CD1c-positive myeloid dendritic cell (primary cell): ENCODE measurements around the gene BTBD7.

Experiments used
- DNase-seq: peaks from one replicate; pipeline ENCODE4 v3.0.0-alpha.2; 2016; ENCODE audit errors: extremely low spot score

The BTBD7 gene

DNA sequence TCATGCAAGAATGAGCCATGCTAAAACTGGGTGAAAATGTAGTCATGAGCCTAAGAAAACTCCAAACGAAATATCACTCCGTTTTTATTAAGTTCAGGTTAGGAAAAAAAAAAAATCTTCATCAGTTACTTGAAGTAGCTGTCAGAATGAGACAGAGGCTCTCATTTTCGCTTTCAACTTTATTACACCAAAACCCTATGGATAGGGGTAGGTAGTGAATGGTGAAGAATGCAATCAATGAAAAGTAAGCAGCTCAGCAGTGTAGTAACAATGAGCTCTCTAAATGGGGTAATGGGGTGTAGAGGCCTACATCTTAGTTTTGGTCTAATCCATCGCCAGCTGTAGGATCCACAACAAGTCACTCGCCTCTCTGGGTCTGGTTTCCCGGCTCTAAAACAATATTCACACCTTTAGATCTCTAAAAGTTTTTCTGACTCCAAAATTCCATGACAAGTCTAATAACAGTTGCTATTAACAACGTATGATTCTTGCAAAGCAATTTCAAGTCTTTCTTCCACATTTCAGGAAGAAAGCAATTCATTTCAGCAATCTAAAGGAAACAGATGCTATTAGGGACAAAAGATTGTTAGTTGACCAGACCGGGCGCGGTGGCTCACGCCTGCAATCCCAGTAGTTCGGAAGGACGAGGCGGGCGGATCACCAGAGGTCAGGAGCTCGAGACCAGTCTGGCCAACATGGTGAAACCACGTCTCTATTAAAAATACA, 1.7 kb downstream of the BTBD7 start:
- peak; percentile 34 for DNase-seq

DNA sequence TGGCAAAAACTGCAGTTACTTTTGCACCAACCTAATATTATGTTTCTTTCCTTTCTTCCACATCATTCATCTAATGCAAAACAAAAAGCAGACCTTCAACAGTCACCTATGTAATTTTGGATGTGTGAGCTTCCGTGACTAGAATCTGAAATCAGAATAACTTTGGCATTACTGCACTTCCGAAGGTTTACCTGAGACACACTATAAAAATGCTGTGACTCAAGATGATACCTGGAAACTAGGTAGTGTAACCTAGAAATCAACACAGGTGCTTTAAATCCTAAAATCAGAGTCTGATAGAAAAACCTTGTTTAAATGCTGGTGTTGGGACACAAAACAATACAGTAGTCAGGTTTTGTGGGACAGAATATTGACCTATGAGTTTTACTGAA, 2.2 kb downstream of the BTBD7 start:
- no peak for DNase-seq

DNA sequence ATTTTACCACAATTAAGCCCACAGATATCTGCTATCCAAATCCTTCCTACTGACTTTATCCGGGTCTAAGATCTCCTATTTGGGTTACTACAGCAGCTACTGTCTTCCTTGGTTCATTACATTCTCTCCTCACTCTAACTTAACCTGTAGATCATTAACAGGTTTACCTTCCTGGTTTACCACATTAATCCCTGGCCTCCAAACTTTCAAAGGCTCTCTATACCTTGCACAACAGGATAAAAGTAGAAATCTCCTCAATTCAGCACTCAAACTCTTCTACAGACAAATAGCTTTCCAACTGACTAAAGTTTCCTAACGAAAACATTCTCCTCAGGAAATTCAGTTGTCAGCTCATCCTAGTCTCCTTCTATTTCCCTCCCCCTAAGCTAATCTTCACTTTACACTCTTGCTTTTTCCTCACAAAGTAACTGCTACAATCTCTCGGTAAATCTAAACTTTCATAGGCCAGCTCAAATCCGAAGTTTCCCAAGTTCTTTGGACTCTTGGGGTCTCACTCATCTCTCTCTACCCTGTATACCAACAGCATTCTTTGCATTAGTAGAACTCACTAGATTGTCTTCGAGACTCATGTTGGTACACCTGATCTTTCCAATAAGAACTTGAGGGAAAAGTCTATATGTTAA, 2.7 kb downstream of the BTBD7 start:
- DNase-seq: no peak

DNA sequence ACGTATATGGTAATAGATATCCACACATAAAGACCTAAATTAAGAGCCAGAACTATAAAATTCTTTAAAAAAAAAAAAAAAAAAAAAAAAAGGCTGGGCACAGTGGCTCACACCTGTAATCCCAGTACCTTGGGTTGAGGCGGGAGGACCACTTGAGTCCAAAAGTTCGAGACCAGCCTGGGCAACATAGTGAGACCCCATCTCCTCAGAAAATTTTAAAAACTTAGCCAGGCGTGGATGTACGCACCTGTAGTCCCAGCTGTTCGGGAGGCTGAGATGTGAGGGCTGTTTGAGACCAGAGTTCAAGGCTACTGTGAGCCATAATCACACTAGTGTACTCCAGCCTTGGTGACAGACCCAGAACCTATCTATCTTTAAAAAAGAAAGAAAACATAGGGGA, 4.3 kb downstream of the BTBD7 start:
- no peak for DNase-seq

DNA sequence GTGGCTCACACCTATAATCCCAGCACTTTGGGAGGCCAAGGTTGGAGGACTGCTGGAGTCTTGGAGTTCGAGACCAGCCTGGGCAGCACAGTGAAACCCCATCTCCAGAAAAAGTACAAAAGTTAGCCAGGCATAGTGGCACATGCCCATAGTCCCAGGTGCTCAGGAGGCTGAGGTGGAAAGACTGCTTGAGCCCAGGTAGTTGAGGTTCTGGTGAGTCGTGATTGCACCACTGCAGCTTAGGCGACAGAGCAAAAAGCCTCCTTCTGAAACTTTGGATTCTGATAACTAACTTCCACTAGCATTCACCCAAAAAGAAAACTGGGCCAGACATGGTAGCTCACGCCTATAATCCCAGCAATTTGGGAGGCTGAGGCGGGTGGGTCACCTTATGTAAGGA, 6.6 kb downstream of the BTBD7 start:
- DNase-seq: no peak

DNA sequence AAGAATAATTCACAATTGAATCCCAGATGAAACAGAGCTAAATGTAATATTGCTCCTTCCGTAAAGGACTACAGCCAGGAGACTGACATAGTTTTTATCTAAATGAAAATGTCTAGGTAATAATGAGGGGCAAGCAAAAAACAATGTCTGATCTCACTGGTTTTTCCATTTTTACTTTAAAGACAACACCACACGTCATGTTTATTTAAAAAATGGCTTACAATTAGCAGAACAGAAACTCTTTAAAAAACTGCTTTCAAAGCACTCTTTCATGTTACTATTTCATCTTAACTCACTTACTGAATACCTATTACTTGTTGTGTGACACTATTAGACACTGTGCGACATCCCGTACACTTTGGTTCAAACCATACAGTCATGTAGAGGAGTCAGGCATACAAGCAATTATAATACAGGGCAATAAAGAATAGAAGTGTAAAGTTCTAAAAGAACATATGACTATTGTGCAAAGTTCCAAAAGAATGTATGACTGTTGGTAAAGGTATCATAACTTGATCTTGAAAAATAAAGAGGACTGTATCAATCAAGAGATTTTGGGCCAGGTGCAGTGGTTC, 9.1 kb downstream of the BTBD7 start:
- peak; percentile 62 for DNase-seq

DNA sequence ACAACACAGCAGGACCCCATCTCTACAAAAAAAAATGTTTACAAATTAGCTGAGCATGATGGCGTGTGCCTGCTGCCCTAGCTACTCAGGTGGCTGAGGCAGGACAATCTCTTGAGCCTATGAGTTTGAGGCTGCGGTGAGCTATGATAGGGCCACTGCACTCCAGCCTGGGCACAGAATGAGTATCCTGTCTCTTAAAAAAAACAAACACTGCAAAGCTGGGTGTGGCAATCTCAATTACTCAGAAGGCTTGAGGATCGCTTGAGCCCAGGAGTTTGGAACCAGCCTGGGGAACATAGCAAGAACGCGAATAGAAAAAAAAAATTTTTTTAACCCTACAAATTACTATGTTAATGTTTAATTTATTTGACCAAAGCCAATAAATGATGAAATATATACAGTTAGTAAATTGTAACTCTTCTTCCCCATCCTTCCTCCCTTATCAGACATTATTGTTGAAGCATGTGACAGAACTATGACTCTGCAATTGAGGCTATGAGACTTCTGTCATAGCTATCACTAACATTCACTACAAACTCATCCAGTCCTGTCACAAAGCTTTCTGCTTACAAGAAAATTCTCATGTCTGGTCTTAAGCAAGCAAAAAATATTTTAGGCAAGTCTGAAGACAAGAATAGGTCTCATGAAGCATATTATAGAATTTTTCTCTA, 9.8 kb downstream of the BTBD7 start:
- DNase-seq: peak; percentile 39

DNA sequence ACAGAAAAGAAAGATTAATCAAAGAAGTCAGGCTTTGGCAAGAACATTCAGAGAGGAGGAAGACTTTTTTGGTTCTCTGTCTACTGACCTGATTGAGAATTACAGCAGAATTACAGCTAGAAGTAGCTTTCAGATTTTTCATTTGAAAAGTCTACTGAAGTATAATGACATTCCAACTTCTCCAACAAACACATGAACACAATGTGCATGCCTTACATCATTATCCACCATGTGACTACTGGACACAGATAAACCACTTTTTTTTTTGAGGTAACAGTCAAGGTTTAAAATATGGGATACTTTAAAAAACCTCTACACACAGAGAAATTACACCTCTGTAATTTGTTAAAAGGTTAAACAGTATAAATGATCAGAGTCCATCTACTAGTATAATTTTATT, 12.3 kb downstream of the BTBD7 start:
- no peak for DNase-seq

DNA sequence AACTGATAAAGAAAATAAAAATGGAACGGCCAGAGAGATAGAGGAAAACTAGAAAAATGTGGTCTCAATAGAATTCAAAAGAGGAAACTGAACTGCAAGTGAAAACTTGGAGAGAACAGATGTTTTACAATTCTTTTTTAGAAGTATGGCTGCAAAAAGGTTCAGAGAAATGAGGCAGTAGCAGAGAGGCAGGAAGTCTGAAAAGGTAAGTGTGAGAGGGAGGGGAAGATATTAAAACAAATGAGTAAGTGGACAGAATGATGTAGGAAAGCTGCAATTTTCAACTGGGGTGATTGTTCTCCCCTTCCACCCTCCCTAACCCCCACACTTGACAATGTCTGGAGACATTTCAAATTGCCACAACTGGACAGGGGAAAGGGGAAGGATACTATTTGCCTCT, 12.9 kb downstream of the BTBD7 start:
- DNase-seq: no peak

DNA sequence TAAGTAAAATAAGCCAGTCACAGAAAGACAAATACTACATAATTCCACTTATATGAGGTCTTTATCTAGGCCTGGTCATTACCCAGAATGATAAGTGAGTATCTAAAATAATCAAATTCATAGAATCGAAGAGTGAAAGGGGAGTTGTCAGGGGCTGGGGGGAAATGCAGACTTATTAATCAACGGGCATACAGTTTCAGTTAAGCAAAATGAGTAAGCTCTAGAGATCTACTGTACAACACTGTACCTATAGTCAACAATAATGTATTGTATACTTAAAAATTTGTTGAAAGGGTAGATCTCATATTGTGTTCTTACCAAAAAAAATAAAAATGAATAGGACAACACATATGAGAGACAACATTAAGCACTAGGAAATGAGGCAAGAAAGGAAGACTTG, 13.3 kb downstream of the BTBD7 start:
- no peak for DNase-seq

DNA sequence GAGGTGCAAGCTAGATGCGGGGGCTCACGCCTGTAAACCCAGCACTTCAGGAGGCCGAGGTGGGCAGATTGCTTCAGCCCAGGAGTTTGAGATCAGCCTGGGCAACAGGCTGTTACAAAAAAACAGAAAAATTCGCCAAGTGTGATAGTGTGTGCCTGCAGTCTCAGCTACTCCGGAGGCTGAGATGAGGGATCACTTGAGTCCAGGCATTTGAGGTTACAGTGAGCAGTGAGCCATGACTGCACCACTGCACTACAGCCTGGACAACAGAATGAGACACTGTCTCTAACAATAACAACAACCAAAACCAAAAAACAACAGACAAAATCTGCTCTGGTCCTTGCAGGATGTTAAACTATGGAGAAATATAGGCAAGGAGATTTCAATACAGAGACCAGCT, 13.9 kb downstream of the BTBD7 start:
- no peak for DNase-seq

DNA sequence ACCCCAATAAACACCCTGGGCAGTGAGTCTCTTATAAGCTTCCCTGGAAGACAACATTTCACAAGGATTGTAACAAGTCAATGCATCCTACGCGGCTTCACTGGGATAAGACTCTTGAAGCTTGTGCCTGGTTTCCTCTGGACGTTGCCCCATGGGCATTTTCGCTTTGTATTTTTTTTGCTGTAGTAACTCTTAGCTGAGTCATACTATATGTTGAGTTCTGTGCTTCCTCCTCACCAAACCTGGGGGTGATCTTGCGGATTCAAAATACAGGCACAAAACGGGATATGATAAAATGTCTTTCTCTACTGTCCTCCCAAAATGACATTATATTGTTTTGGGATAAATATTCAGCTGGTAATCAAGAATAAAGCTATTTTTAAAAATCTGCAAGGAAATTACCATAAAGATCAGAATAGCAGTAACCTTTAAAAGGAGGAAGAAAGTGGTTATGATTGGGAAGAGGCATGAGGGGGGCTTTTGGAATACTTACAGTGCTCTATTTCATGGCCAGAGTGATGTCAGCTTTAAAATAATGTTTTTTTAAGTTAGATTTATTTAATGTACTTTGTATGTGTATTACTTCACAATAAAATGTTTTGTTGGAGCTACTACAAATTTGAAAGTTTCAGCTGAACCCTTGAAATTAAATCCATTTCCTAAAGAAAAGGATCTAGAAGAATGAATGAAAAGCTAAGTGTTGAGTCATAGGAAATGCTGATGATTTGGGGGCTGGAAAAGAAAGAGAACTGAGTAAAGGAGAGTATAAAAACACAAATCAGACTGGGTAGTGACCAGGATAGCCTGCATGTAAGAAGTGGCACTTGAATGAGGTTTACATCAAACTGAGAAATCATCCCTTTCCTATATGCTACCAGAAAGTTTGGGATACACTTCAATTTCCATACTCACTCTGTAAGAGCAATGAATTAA, 14.7 kb downstream of the BTBD7 start:
- DNase-seq: peak; percentile 89

DNA sequence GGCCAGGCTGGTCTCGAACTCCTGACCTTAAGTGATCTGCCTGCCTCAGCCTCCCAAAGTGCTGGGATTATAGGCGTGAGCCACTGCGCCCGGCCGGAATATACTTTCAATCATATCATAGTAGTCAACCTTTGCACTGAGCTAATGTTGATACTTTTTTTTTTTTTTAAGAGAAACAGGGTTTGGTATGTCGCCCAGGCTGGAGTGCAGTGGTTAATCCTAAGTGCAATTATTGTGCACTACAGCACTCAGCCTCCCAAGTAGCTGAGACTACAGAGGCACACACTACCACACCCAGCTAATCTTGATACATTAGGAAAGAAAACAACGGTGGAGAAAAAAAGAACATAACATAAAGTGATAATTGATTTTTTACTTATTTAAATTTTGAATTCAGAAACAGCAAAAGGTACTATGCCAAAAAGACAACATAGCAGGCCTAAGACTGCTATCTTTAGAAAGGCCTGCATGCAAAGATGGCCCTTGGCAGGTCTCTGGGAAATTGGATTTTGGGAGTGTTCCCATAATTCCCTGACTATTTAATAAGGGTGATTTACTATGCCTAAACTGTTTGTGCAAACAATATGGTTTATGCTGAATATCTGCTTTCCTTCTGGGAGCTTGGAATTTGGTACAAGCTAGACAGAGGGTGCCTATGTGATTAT, 15.5 kb downstream of the BTBD7 start:
- DNase-seq: no peak

DNA sequence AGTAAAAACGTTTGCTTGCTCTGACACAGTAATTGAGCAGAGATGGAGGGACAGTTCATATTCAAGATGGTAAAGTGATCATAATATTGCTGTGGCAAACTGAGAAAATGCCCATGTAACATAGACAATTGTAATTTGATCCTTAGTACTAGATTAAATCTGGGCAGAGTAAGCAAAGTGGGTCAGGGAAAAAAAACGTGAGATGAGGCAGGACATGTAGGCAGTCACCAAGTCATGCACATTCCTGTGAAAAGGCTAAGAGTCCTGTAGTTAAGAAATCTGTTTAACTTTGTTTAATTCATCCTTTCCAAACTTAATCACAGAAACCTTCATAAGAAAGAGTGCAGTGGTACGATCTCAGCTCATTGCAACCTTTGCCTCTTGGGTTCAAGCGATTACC, 16.1 kb downstream of the BTBD7 start:
- no peak for DNase-seq

DNA sequence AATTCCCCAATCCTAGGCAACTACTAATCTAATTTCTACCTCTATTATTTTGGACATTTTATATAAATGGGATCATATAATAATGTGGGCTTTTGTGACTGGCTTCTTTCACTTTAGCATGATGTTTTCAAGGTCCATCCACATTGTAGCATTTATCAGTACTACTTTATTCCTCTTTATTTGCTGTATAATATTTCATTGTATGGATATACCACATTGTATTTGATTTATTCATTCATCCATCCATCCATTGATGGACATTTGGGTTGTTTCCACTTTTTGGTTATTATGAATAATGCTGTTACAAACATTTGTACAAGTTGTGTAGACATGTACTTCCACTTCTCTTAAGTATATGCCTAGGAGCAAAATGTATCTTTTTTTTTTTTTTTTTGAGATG, 17.3 kb downstream of the BTBD7 start:
- DNase-seq: no peak

DNA sequence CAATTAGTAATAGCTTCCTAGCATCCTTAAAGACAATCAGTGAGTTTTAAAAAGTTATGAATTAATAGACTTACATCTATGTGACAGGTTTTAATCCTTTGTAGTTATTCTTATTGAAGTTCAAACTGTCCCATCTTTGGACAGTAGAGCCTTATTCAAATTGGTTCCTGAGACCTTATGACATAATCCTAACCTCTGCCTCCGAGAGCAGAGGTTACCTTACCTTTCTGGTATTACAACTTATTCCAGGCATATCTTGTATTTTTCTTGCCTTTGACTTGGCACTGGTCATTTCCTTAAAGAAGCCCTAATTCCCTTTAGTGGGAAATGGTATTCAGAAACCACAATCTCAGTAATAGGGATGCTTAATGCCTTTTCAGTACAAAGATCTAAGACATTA, 21.8 kb downstream of the BTBD7 start:
- no peak for DNase-seq

DNA sequence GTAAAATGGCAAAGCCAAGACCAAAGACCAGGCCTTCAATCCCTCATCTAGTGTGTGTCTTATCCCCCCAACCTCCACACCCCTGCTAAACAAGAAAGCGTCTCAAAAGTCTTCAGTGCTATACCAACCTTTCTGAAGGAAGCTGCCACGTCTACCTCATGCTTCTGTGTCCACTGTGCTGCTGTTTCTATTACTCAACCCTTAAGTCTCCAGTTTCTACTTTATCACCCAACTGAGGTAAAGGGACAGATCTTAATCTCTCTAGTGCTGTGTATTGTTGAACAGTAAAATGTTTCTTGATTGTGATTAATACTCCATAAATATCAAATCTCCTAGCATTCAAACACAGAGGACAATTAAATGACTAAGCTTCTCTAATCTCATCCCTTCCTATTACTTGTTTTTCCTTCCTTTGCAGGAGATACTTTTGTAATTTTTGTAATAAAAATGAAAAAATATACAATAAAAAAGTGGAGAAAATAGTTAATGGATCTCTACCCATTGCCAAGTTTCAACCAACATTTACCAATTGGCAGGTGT, 23.3 kb downstream of the BTBD7 start:
- no peak for DNase-seq

DNA sequence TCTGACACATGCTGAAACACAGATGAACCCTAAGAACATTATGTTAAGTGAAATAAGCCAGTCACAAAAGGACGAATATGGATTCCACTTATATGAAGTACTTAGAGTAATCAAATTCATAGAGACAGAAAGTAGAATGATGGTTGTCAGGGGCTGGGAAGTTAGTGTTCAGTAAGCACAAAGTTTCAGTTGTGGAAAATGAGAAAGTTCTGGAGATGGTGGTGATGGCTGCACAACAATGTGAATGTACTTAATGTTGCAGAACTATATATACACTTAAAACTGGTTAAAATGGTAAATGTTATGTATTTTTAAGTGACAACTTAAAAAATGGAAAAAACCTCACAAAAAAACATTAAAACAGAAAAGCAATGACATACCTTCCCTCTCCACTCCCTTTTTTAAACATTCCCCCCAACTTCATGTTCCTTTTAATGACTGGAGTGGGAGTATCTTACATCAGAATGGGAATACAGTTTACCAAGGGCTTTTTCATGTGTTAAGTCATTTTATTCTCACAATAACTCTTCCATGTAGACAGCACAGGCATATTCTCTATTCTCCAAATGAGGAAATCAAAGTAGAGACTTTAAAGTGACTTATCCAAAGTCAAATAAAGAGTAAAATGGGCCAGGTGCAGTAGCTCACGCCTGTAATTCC, 24.0 kb downstream of the BTBD7 start:
- DNase-seq: no peak

DNA sequence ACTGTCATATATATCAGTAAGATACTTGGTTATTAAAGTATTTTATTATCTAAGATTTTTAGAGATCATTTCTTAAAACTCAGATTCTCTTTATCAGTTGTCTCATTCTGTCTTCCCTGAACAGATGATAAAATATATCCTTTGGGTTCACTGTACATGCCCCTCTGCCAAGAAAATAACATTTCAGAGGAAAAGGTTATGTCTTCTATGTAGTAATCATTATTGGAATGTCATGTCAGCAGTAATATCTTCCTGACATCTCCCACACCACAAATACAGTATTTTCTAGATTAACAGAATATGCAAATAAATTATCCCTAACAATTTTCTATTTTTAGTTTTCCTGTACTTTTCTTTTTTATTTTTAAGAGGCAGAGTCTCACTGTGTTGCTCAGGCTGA, 26.0 kb downstream of the BTBD7 start:
- DNase-seq: no peak

DNA sequence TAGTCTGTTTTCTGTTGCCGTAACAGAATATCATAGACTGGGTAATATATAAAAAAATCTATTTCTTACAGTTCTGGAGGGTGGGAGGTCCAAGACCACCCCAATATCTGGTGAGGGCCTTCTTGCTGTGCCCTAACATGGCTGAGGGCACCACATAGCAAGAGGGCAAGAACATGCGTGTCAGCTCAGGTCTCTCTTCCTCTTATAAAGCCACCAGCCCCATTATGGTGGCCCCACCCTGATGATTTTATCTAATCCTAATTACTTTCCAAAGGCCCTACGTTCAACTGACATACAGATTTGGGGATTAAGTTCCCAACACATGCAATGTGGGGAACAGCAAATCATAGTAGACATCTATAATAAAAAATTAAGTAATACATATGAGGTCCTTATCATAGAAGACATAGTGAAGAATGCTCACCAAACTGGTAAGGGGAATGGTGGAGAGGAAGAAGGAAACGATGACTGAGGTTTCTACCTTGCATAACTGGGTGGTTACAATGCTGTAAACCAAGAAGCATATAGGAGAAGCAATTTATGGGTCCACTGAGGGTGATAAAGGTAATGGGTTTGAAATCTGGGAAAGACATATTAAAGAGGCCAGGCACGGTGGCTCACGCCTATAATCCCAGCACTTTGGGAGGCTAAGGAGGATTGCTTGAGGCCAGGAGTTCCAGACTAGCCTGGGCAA, 27.0 kb downstream of the BTBD7 start:
- no peak for DNase-seq
